ENCODE data around the gene TRIM66. TPM values are rescaled to one million over a fixed set of nuclear protein-coding genes. Genes with fewer than 3 reads are reported as not detected.
A peak's percentile ranks its signal among the peaks of the same experiment; 100 is the strongest.

Gene TRIM66
- total RNA-seq, 1 donor from 2014 or later: 59.5 TPM

DNA sequence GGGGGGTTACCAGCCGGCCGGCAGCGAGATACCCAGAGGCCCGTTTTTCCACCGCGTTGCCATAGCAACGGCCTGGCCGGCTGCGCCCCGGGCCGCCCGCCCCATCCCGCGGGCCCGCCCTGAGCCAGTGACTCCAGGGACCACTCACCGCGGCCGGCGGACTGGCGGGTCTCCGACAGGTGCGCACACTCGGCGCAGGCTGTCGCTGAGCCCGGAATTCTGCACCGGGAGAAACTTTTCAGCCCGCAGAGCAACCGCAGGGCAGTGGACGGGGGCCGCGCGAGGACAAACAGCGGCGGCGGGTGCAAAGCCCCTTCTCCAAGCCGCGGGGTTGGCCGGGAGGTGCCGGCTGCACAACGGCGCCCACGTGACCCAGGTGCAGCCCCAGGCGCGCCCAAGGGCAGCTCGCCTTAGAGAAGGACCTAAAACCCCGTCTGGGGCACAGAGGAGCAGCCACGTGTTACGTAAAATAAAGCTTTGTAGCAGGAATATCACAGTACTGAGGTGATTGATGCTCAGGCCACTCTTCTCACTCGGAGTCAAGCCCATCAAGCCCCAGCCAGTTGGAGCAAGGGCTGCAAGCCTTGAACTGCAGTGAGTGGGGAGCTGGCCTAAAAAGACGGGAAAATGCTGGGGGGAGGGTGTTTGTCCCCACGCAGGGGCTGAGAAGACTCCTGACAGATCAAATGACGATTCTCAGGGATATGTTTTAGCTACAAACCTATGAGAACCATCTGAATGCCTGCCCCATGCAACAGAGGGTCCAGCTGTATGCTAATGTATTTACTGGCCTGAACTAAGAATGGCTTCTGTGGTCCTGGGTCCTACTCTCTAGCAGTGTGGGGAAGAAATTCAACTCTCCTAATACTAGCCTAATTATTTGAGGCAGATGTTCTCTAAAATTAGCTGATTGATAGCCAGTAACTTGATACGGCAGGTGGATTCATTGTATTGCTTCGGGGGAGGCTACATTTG lies 88.2 kb downstream of the TRIM66 start, which contains the start of gene STK33:
Gene STK33, minus strand, starts transcription at position 294 of the 975 bp plus-strand sequence. CDS start 119,323 bp downstream, outside the sequence.
- H3K4me1 Mint-ChIP-seq (ENCODE audit: low read depth, unreplicated experiment): peaks cover 2% of the 10 kb centered on the region
- H3K27ac Mint-ChIP-seq (ENCODE audit: unreplicated experiment): peak within 1 kb of the TSS; percentile 65
- TF ChIP-seq, protein P1, sequence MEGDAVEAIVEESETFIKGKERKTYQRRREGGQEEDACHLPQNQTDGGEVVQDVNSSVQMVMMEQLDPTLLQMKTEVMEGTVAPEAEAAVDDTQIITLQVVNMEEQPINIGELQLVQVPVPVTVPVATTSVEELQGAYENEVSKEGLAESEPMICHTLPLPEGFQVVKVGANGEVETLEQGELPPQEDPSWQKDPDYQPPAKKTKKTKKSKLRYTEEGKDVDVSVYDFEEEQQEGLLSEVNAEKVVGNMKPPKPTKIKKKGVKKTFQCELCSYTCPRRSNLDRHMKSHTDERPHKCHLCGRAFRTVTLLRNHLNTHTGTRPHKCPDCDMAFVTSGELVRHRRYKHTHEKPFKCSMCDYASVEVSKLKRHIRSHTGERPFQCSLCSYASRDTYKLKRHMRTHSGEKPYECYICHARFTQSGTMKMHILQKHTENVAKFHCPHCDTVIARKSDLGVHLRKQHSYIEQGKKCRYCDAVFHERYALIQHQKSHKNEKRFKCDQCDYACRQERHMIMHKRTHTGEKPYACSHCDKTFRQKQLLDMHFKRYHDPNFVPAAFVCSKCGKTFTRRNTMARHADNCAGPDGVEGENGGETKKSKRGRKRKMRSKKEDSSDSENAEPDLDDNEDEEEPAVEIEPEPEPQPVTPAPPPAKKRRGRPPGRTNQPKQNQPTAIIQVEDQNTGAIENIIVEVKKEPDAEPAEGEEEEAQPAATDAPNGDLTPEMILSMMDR (IDR thresholded peaks at IDR 0.05; ENCODE audit: partially characterized antibody, unreplicated experiment): no peak
- H3K9me3 Mint-ChIP-seq (ENCODE audit: unreplicated experiment): peaks cover 3% of the 10 kb centered on the region
- DNase-seq: peak; percentile 85
- H3K4me3 Mint-ChIP-seq (ENCODE audit: unreplicated experiment): peak within 1 kb of the TSS; percentile 88
- H3K27me3 Mint-ChIP-seq (ENCODE audit: unreplicated experiment): peaks cover 1% of the 10 kb centered on the region
- H3K36me3 Mint-ChIP-seq (ENCODE audit: unreplicated experiment): no peaks in the 10 kb centered on the region

GRCh38 chr11:8593455-8593854 lies 89.0 kb downstream of the TRIM66 start:
- Mint-ChIP-seq H3K9me3 (ENCODE audit: unreplicated experiment) (peaks cover 3% of the 10 kb centered on the region), H3K4me3 (ENCODE audit: unreplicated experiment) (peak overlapping the region; percentile 88), H3K36me3 (ENCODE audit: unreplicated experiment) (no peaks in the 10 kb centered on the region), H3K27ac (ENCODE audit: unreplicated experiment) (peak overlapping the region; percentile 34), H3K4me1 (ENCODE audit: low read depth, unreplicated experiment) (peaks cover 2% of the 10 kb centered on the region), H3K27me3 (ENCODE audit: unreplicated experiment) (no peaks in the 10 kb centered on the region)
- TF ChIP-seq, protein P1 (IDR thresholded peaks at IDR 0.05; ENCODE audit: partially characterized antibody, unreplicated experiment): no peak
- DNase-seq: no peak

DNA sequence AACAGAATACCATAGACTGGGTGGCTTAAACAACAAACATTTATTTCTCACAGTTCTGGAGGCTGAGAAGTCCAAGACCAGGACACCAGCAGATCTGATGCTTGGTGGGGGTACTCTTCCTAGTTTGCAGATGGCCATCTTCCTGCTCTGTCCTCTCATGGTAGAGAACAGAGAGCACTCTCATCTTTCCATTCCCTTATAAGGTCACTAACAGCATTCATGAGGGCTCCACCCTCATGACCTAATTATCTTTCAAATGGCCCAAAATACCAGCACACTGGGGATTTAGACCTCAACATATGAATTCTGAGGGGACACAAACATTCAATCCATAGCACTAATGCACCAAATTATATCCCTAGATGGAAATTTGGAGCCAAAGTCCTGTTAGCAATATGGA lies 94.5 kb downstream of the TRIM66 start:
- no peaks in the 10 kb centered on the region for H3K36me3 Mint-ChIP-seq (ENCODE audit: unreplicated experiment)
- TF ChIP-seq, protein P1 (IDR thresholded peaks at IDR 0.05; ENCODE audit: partially characterized antibody, unreplicated experiment): no peak
- no peak overlapping the region for H3K4me3 Mint-ChIP-seq (ENCODE audit: unreplicated experiment)
- no peak overlapping the region for H3K27ac Mint-ChIP-seq (ENCODE audit: unreplicated experiment)
- DNase-seq: no peak
- no peaks in the 10 kb centered on the region for H3K27me3 Mint-ChIP-seq (ENCODE audit: unreplicated experiment)
- H3K9me3 Mint-ChIP-seq (ENCODE audit: unreplicated experiment): peaks cover 2% of the 10 kb centered on the region
- no peaks in the 10 kb centered on the region for H3K4me1 Mint-ChIP-seq (ENCODE audit: low read depth, unreplicated experiment)

GRCh38 chr11:8586805-8587204 lies 95.7 kb downstream of the TRIM66 start:
- peaks cover 2% of the 10 kb centered on the region for H3K9me3 Mint-ChIP-seq (ENCODE audit: unreplicated experiment)
- TF ChIP-seq, protein P1 (IDR thresholded peaks at IDR 0.05; ENCODE audit: partially characterized antibody, unreplicated experiment): no peak
- no peak overlapping the region for H3K27ac Mint-ChIP-seq (ENCODE audit: unreplicated experiment)
- H3K4me3 Mint-ChIP-seq (ENCODE audit: unreplicated experiment): no peak overlapping the region
- no peaks in the 10 kb centered on the region for H3K36me3 Mint-ChIP-seq (ENCODE audit: unreplicated experiment)
- no peaks in the 10 kb centered on the region for H3K4me1 Mint-ChIP-seq (ENCODE audit: low read depth, unreplicated experiment)
- no peak for DNase-seq
- H3K27me3 Mint-ChIP-seq (ENCODE audit: unreplicated experiment): no peaks in the 10 kb centered on the region

DNA sequence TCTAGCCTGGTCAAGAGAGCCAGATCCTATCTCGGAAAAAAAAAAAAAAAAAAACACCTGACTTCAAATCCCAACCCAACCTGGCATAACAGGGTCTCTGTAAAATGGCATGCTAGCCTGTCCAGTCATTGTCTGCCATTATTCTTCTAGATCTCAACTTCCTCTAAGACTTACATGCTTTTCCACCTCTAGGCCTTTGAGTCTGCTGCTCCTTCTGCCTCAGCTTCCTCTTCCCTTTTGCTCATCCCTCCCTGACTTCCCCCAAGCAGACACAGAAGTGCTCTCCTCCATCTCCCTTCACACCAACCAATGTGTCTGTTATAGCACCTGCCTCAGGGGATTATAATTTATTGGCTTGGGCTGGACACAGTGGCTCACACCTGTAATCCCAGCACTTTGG lies 96.3 kb downstream of the TRIM66 start:
- Mint-ChIP-seq H3K4me1 (ENCODE audit: low read depth, unreplicated experiment) (no peaks in the 10 kb centered on the region), H3K9me3 (ENCODE audit: unreplicated experiment) (peaks cover 2% of the 10 kb centered on the region), H3K27me3 (ENCODE audit: unreplicated experiment) (no peaks in the 10 kb centered on the region), H3K36me3 (ENCODE audit: unreplicated experiment) (no peaks in the 10 kb centered on the region), H3K4me3 (ENCODE audit: unreplicated experiment) (no peak overlapping the region), H3K27ac (ENCODE audit: unreplicated experiment) (no peak overlapping the region)
- TF ChIP-seq, protein P1 (IDR thresholded peaks at IDR 0.05; ENCODE audit: partially characterized antibody, unreplicated experiment): no peak
- DNase-seq: no peak
